Stimulated activated CD8-positive, alpha-beta memory T cell treated with anti-CD3 and anti-CD28 coated beads, Interleukin-4, amount 100 ng/mL, for 1 hour (primary cell): ENCODE measurements around the gene SMIM27.
"Not testable (repeated sequence)": the region's sequence is repeated elsewhere in the genome, so short reads cannot be mapped to it uniquely, and the experiment has no call there.

Experiments
- DNase-seq, 2 donors: peaks; one replicate each; pipeline ENCODE4 v3.0.0-alpha.2; 2020; ENCODE audit warnings: low read depth in 2 of 2, low spot score in 1 of 2

Gene SMIM27

GRCh38 chr9:32552172-32552872 lies at the start of gene SMIM27, which contains the start of gene TOPORS:
SMIM27 (plus strand) TSS chr9:32552327; CDS start chr9:32552435, 108 bp downstream.
TOPORS (minus strand) TSS chr9:32552586; CDS start chr9:32552436, 150 bp downstream.
- DNase-seq, result peak; percentile 81 to 82

GRCh38 chr9:32502464-32502863 lies 49.7 kb upstream of the SMIM27 start:
- no peak for DNase-seq

GRCh38 chr9:32503008-32503407 lies 49.1 kb upstream of the SMIM27 start:
- DNase-seq, result no peak

- DNase-seq, result no peak
Measured at GRCh38 chr9:32508728-32509127, 43.4 kb upstream of the SMIM27 start.

- DNase-seq, result no peak
Measured at GRCh38 chr9:32516241-32516640, 35.9 kb upstream of the SMIM27 start.

GRCh38 chr9:32518276-32518675 lies 33.9 kb upstream of the SMIM27 start:
- DNase-seq, result no peak

GRCh38 chr9:32523910-32524309 lies 28.2 kb upstream of the SMIM27 start:
- no peak for DNase-seq

- DNase-seq, result not testable (repeated sequence)
Measured at GRCh38 chr9:32524558-32524891, 27.6 kb upstream of the SMIM27 start.

GRCh38 chr9:32524892-32525708 lies 27.0 kb upstream of the SMIM27 start:
- DNase-seq, result no peak

- DNase-seq, result no peak
Measured at GRCh38 chr9:32525709-32526030, 26.5 kb upstream of the SMIM27 start.

GRCh38 chr9:32526041-32526706 lies 26.0 kb upstream of the SMIM27 start, which contains the start of gene RIGI:
RIGI (minus strand) TSS chr9:32526196; CDS start chr9:32526166, 30 bp downstream.
- DNase-seq, result peak; percentile 54 to 75

GRCh38 chr9:32526707-32527048 lies 25.4 kb upstream of the SMIM27 start:
- no peak for DNase-seq

GRCh38 chr9:32533336-32533735 lies 18.8 kb upstream of the SMIM27 start:
- DNase-seq, result no peak

GRCh38 chr9:32533816-32534215 lies 18.3 kb upstream of the SMIM27 start:
- no peak for DNase-seq

- DNase-seq, result no peak
Measured at GRCh38 chr9:32543047-32543446, 9.1 kb upstream of the SMIM27 start.

GRCh38 chr9:32545884-32546283 lies 6.2 kb upstream of the SMIM27 start:
- DNase-seq, result no peak

- not testable (repeated sequence) for DNase-seq
Measured at GRCh38 chr9:32548213-32548612, 3.9 kb upstream of the SMIM27 start.

- DNase-seq, result no peak
Measured at GRCh38 chr9:32550150-32550561, 2.0 kb upstream of the SMIM27 start.

GRCh38 chr9:32550562-32551275 lies 1.4 kb upstream of the SMIM27 start:
- DNase-seq, result peak; percentile 79 to 88

- DNase-seq, result no peak
Measured at GRCh38 chr9:32551276-32552051, 663 bp upstream of the SMIM27 start.

GRCh38 chr9:32554107-32554506 lies 2.0 kb downstream of the SMIM27 start:
- no peak for DNase-seq
